Hair follicular keratinocyte (primary cell): ENCODE data around the gene TMEM170B. TPM values are rescaled to one million over a fixed set of nuclear protein-coding genes. Genes with fewer than 3 reads are reported as not detected.

Source experiments
- total RNA-seq: library from RNA; depleted of rRNA; stranded (reverse); fragments of >200 nt; gene quantifications from 2 replicates; pipeline ENCODE4 v1.2.3, GENCODE V29; 2015

The TMEM170B gene
- total RNA-seq: 0.04 and 0.08 TPM in 2 replicates

GRCh38 chr6:11537229-11538051 is at the start of gene TMEM170B:
TSS of gene TMEM170B (plus strand) at chr6:11537749. CDS start at chr6:11538278, 529 bp downstream.

Other genes with a start within 250 kb of the TMEM170B start
- gene ADTRP, start 241.1 kb downstream of the TMEM170B start, total RNA-seq: 27.0 and 75.8 TPM in 2 replicates